Activated naive CD4-positive, alpha-beta T cell treated with anti-CD3 and anti-CD28 coated beads, Interleukin-2, amount 50 U/mL, for 72 hours (primary cell): ENCODE results near the gene MSL2. TPM values are rescaled to one million over a fixed set of nuclear protein-coding genes. Genes with fewer than 3 reads are reported as not detected.
"Not testable (repeated sequence)": the region's sequence is repeated elsewhere in the genome, so short reads cannot be mapped to it uniquely, and the experiment has no call there.

Experiments used
- ATAC-seq, 2 donors: fragments of 150-1000 bp; cut with Tn5 transposase; 2 replicates each; pipeline ENCODE4 v1.10.0; 2021; ENCODE audit warnings: mild to moderate bottlenecking in 2 of 2, moderate library complexity in 2 of 2
- DNase-seq, 2 donors: peaks; one replicate each; pipeline ENCODE4 v3.0.0; 2021 to 2022; ENCODE audit warnings: low spot score in 2 of 2
- H3K27ac Mint-ChIP-seq, 2 donors: one replicate each; pipeline ENCODE4 v1.8.0; 2022; ENCODE audit warnings: mild to moderate bottlenecking in 2 of 2, mixed read lengths in 2 of 2
- H3K36me3 Mint-ChIP-seq, 2 donors: one replicate each; pipeline ENCODE4 v1.8.0; 2022; ENCODE audit warnings: mixed read lengths in 2 of 2
- H3K9me3 Mint-ChIP-seq, 2 donors: one replicate each; pipeline ENCODE4 v1.8.0; 2022; ENCODE audit warnings: mixed read lengths in 2 of 2
- total RNA-seq, 2 donors: library from RNA; stranded (reverse); gene quantifications; one replicate each; pipeline ENCODE4 v1.2.3, GENCODE V29; 2022

The MSL2 gene
- 10 to 100 TPM; 37.4 to 78.2 TPM for total RNA-seq

- peaks cover 0 to 3% of the 10 kb centered on the region in 2 donors for H3K9me3 Mint-ChIP-seq
- no peak for ATAC-seq
- peak within 1 kb of the TSS; percentile 91 to 100 for H3K27ac Mint-ChIP-seq
- peaks cover 23 to 40% of the 10 kb centered on the region in 2 donors for H3K36me3 Mint-ChIP-seq
- no peak for DNase-seq
These were observed at the start of gene MSL2 for GRCh38 chr3:136196064-136196400. Gene MSL2 (minus strand): TSS chr3:136196335. CDS start chr3:136195113, 1,222 bp downstream.

GRCh38 chr3:136245691-136246090, 49.6 kb upstream of the MSL2 start:
- H3K27ac Mint-ChIP-seq, result no peak overlapping the region
- H3K36me3 Mint-ChIP-seq, result peaks cover 0 to 10% of the 10 kb centered on the region in 2 donors
- no peaks in the 10 kb centered on the region for H3K9me3 Mint-ChIP-seq
- DNase-seq, result no peak
- no peak for ATAC-seq

- DNase-seq (no peak), ATAC-seq (no peak)
- no peaks in the 10 kb centered on the region for H3K36me3 Mint-ChIP-seq
- H3K27ac Mint-ChIP-seq, result no peak overlapping the region
- H3K9me3 Mint-ChIP-seq, result no peaks in the 10 kb centered on the region
These were observed 43.0 kb upstream of the MSL2 start for GRCh38 chr3:136239094-136239493.

- Mint-ChIP-seq H3K27ac (no peak overlapping the region), H3K36me3 (no peaks in the 10 kb centered on the region), H3K9me3 (no peaks in the 10 kb centered on the region)
- no peak for DNase-seq
- no peak for ATAC-seq
These were observed 42.0 kb upstream of the MSL2 start for GRCh38 chr3:136237961-136238649.

GRCh38 chr3:136237103-136237502, 41.0 kb upstream of the MSL2 start:
- Mint-ChIP-seq H3K27ac (peak overlapping the region in 1 of 2 donors; percentile 1), H3K9me3 (no peaks in the 10 kb centered on the region), H3K36me3 (no peaks in the 10 kb centered on the region)
- no peak for ATAC-seq
- no peak for DNase-seq

- H3K27ac Mint-ChIP-seq, result no peak overlapping the region
- DNase-seq (no peak), ATAC-seq (no peak)
- H3K9me3 Mint-ChIP-seq, result no peaks in the 10 kb centered on the region
- H3K36me3 Mint-ChIP-seq, result no peaks in the 10 kb centered on the region
These were observed 40.0 kb upstream of the MSL2 start for GRCh38 chr3:136236109-136236508.

GRCh38 chr3:136235545-136235944, 39.4 kb upstream of the MSL2 start:
- no peak overlapping the region for H3K27ac Mint-ChIP-seq
- ATAC-seq (no peak), DNase-seq (no peak)
- no peaks in the 10 kb centered on the region for H3K36me3 Mint-ChIP-seq
- no peaks in the 10 kb centered on the region for H3K9me3 Mint-ChIP-seq

GRCh38 chr3:136232413-136232812, 36.3 kb upstream of the MSL2 start:
- DNase-seq, result no peak
- Mint-ChIP-seq H3K27ac (no peak overlapping the region), H3K36me3 (no peaks in the 10 kb centered on the region), H3K9me3 (no peaks in the 10 kb centered on the region)
- no peak for ATAC-seq

- not testable (repeated sequence) for ATAC-seq, H3K36me3 Mint-ChIP-seq, DNase-seq, H3K27ac Mint-ChIP-seq
- H3K9me3 Mint-ChIP-seq, result peaks cover 0 to 17% of the 10 kb centered on the region in 2 donors
These were observed 26.6 kb upstream of the MSL2 start for GRCh38 chr3:136222746-136223145.

- ATAC-seq (no peak), DNase-seq (no peak)
- H3K36me3 Mint-ChIP-seq, result no peaks in the 10 kb centered on the region
- H3K27ac Mint-ChIP-seq, result no peak overlapping the region
- H3K9me3 Mint-ChIP-seq, result no peaks in the 10 kb centered on the region
These were observed 15.4 kb upstream of the MSL2 start for GRCh38 chr3:136211547-136211946.

- no peak for DNase-seq
These were observed 13.8 kb upstream of the MSL2 start for GRCh38 chr3:136209921-136210320.

GRCh38 chr3:136207489-136208115, 11.5 kb upstream of the MSL2 start:
- DNase-seq (no peak), ATAC-seq (no peak)
- H3K27ac Mint-ChIP-seq, result no peak overlapping the region
- no peaks in the 10 kb centered on the region for H3K36me3 Mint-ChIP-seq
- H3K9me3 Mint-ChIP-seq, result no peaks in the 10 kb centered on the region

More at GRCh38 chr3:136209921-136210320, 13.8 kb upstream of the MSL2 start:
- Mint-ChIP-seq H3K27ac (no peak overlapping the region), H3K9me3 (no peaks in the 10 kb centered on the region), H3K36me3 (no peaks in the 10 kb centered on the region)
- no peak for ATAC-seq

GRCh38 chr3:136199219-136199618, 3.1 kb upstream of the MSL2 start:
- DNase-seq, H3K9me3 Mint-ChIP-seq, H3K27ac Mint-ChIP-seq, ATAC-seq: not testable (repeated sequence)
- peaks cover 10 to 18% of the 10 kb centered on the region in 2 donors for H3K36me3 Mint-ChIP-seq

- H3K9me3 Mint-ChIP-seq, ATAC-seq, DNase-seq: not testable (repeated sequence)
- Mint-ChIP-seq H3K36me3 (peaks cover 17 to 25% of the 10 kb centered on the region in 2 donors), H3K27ac (peak overlapping the region in 1 of 2 donors; percentile 91)
These were observed 2.4 kb upstream of the MSL2 start for GRCh38 chr3:136198462-136199078.

GRCh38 chr3:136197159-136197793, 1.1 kb upstream of the MSL2 start:
- Mint-ChIP-seq H3K27ac (peak overlapping the region; percentile 91 to 100), H3K9me3 (peaks cover 0 to 3% of the 10 kb centered on the region in 2 donors), H3K36me3 (peaks cover 20 to 36% of the 10 kb centered on the region in 2 donors)
- DNase-seq (no peak), ATAC-seq (no peak)

GRCh38 chr3:136196401-136197158, 445 bp upstream of the MSL2 start:
- ATAC-seq (peak; percentile 74 to 77), DNase-seq (peak; percentile 97 to 99)
- Mint-ChIP-seq H3K36me3 (peaks cover 23 to 39% of the 10 kb centered on the region in 2 donors), H3K9me3 (peaks cover 0 to 3% of the 10 kb centered on the region in 2 donors), H3K27ac (peak overlapping the region; percentile 91 to 100)
